Right hindlimb (tissue), 1 donor: Measurements from ENCODE around the gene BROX.
"Not testable (repeated sequence)": the region's sequence is repeated elsewhere in the genome, so short reads cannot be mapped to it uniquely, and the experiment has no call there.

Source experiments
- DNase-seq: peaks from one replicate; pipeline ENCODE4 v3.0.0-alpha.2; 2018

BROX gene

DNA sequence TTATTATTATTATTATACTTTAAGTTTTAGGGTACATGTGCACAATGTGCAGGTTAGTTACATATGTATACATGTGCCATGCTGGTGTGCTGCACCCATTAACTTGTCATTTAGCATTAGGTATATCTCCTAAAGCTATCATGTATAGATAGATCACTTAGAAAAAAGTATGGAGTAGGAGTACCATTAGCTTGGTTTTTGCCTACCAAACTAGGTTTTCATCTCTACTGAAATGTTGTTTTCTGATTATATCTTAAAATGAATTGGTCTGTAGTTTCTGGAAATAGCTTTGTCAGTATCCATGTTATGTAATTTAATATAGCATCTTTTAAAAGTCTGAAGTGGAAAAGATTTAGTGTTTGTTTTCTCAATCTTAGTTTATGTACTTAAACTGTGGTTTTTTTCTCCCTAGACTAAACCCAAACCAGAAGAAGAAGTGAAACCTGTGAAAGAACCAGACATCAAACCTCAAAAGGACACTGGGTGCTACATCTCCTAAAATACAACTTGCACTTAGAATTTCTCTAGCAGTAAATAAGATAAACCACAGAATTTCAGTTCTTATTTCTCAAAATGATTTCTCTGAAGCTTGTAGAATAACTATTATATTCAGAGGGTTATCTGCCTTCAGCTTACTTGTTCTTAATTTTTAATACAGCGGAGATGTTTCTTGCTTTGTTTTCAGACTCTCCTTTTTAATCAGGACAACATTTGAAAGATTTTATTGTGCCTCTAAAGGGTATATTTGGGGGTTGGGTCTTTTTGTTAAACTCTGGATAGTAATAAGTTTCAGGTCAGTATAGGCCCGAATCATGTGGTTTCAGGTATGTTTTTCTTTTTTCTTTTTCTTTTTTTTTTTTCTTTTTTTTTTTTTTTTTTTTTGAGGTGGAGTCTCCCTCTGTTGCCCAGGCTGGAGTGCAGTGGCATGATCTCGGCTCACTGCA is 20.1 kb downstream of the BROX start:
- DNase-seq, result no peak

DNA sequence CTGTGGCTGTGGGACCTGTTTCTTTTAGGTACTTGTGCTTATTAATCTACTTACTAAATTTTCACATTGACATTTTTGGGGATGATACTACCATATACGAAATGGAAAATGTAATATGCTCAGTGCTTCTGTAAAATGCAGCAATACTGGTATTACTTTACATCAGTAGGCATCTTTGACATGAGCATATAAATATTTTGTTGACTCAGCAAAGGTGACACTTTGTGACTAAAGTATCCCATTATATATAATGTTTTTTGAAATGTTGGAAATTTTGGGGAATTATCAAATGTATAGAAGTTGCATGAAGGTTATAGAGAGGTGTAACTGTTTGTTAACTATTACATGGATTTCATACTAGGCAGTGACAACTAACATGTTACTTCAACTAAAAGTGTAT is 22.4 kb downstream of the BROX start:
- no peak for DNase-seq

DNA sequence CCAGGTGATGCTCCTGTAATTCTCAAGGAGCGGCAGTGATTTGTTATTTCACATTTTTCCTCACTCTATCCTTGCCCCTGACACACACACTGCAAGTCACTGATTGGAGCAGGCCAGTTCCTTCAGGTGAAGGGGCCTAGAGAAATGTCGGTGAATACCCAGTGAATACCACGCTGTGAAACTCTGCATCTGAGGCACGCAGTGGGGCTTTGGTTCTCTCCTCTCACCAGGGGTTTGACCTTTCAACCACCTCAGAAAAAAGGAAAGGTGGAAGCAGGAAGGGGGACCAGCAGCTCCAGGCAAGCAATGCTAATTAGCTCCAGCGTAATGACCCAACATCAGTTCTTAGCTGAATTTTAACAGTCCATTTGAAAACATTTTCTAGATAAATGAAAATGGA is 24.1 kb downstream of the BROX start:
- DNase-seq, result no peak

DNA sequence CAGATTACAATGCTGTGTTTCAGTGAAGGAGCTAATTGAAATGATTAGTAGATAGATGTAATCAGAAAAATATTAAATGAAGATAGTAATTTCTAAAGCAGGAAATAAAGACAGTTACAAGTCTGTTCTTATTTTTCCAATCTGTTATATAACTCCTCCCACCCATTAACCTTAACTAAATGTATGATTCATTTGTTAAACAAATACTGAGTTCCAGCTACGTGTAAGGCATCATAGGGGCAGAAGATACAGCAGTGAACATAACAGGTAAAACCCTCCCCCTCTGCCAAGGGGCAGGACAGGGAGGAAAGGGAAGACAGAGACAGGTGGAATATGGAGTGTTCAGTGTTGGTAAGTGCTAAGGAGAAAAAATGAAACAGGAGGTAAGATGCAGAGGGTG is 24.6 kb downstream of the BROX start, which contains the start of gene FAM177B:
TSS of gene FAM177B (plus strand) at position 231 of the 400 bp plus-strand sequence. CDS start 9,344 bp downstream, outside the sequence.
- DNase-seq, result no peak

DNA sequence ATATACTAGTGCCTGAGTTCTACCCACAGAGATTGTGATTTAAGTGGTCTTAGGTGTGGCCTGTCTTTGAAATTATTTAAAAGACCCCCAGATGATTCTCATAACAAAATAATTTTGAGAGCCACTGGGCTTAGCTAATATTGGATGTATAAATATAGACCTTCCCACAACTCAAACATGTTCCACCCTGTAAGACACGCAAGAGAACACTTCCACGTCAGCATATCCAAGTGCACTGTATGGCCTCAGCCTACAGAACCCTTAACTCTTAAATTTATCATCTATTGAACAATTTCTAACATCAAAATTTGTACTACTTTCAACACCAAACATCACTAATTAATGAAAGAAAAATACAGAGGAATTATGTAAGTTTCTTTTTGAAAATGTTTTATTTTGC is 27.1 kb downstream of the BROX start:
- no peak for DNase-seq

DNA sequence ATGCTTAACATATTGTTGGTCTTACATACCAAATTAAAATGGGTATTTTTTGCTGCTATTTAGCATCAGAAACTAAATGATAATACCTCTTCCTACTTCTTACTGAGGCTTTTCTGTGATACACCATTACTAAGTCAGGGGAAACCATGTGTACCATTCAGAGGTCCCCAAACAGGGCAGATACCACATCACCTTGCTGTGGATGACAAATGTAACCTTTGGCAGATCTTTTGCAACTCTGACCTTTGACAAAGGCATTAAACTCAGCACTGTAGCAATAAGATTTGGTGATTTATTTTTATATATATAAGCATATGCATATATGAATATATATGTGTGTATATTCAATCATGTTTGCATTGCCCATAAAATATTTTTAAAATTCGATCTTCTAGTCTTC is 27.6 kb downstream of the BROX start:
- DNase-seq, result no peak

DNA sequence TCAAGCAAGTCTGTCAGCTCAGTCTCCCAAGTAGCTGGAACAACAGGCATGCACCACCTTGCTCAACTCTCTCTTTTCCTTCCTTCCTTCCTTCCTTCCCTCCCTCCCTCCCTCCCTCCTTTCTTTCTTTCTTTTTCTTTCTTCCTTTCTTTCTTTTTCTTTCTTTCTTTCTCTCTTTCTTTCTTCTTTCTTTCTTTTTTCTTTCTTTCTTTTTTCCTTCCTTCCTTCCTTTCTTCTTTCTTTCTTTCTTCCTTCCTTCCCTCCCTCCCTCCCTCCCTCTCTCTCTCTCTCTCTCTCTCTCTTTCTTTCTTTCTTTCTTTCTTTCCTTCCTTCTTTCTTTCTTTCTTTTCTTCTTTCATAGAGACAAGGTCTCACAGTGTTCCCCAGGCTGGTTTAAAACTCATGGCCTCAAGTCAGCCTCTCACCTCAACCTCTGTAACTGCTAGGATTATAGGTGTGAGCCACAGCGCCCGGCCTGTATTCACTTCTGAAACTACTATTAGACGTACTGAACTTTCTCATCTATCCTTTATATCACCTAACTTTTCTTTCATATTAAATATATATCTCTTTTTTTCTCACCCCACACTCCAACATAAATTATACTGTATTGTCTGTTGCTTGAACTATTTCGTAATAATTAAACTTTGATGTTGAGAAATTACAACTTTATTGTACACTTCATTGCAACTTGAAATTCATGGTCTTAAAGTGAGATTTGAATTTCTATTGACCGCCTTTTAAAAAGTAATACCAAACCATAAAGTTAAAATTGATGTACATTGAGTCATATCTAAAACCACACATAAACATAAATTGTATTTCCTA is 29.5 kb downstream of the BROX start:
- DNase-seq, result not testable (repeated sequence)

DNA sequence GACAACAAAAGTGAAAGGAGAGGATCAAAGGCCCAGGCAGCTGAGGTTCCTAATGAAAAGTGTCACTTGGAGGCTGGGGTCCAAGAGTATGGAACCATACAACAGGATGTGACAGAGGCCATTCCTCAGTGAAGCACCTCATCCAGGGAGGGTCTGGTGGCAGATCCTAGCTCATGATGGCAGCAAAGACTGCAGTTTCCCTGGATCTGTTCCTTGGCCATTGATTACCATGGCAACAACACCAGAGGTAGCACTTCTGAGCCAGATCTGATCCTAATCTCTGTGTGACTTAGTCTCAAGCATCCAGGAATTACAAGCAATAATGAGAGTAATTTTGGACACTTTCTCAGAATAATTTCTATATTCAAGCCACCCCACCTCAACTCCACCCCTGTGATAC is 37.6 kb downstream of the BROX start:
- no peak for DNase-seq

DNA sequence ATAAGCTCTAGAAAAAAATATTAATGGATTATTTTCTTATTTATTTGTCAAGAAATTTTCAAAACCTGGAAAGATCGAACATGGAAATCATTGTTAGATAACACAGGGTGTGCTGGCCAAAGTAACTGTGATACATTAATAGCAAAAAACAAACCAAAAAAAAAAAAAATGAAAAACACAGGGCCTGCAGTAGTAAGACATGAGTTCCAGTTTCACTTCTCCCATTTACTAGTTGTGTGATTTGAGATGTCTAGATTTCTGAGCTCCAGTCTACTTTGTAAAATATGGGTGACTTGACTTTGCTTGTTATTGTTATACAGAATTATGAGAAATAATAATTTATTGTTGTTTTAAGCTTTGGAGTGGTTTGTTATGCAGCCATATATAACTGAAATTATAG is 38.3 kb downstream of the BROX start:
- no peak for DNase-seq

DNA sequence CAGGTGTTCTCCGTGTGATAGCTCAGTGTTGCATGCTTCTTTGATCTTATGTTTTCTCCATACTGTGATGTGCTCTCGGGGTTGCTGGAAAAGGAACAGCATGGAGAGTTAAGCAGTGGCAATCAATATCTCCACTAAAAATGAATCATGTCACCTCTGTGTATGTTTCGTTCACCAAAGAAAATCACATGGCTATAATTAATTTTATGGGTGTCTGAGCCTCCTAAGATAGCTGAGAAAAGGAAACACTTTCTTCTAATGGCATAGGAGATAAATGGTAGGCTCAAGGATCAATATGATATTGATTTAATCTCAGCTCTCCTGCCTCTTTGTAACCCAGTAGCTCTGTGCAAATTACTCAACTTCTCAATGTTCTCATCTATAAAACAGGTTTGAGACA is 38.9 kb downstream of the BROX start:
- DNase-seq, result no peak

DNA sequence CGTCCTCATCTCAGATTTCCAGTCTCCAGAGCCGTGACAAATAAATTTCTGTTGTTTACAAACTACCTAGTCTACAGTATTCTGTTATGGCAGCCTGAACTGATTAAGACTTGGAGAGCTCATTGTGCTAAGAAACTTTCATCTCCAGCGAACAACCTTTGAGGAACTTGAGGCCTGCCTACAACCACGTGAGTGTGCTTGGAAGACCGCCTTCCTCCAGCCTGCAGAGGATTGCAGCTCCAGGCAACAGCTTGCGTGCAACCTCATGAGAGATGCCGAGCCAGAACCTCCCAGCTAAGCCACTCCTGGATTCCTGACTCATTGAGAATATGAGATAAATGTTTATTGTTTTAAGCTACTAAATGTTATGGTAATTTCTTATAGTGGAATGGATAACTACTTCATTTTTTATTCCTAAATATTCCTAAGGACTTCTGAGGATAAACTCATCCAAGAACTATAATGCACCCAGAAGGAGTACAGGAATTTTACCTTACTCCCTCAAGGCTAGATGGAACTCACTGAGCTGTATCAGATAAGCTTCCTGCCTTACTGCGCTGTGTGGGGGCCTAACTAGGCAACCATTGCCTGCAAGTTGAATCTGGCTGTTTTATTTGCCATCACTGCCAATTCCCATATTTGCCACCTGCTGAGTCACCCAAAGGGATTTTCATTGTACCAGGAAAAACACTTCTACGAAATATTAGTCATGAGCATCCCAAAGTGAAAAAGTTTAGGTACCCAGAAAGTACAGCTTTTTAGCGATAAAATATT is 42.2 kb downstream of the BROX start:
- peak; percentile 72 for DNase-seq

DNA sequence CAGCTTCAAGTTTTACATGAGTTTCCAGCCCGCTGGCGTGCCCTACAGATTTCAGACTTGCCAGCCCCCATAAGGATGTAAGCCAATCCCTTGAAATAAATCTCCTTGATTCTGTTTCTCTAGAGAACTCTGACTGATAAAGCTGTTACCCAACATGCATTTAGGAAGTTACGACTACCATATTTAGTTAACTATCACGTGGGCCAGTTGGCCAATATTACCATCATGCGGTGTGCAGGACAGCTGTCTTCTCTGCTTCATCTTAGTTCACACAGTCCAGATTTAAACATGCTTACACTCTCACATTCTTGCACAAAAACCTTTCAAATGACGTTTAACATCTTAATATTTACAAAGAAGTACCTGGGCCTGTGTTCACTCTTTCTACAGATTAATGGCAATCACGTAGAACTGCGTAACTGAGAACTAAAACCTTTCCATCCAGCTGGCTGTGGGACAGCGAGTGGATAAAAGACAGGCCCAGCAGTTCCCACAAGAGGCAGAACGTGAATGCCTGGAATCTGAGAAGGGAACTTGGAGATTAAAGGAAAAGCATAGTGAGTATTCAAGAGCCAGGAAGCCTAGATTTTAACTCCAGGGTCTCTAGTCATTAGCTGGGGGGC is 45.4 kb downstream of the BROX start:
- DNase-seq, result peak; percentile 56

DNA sequence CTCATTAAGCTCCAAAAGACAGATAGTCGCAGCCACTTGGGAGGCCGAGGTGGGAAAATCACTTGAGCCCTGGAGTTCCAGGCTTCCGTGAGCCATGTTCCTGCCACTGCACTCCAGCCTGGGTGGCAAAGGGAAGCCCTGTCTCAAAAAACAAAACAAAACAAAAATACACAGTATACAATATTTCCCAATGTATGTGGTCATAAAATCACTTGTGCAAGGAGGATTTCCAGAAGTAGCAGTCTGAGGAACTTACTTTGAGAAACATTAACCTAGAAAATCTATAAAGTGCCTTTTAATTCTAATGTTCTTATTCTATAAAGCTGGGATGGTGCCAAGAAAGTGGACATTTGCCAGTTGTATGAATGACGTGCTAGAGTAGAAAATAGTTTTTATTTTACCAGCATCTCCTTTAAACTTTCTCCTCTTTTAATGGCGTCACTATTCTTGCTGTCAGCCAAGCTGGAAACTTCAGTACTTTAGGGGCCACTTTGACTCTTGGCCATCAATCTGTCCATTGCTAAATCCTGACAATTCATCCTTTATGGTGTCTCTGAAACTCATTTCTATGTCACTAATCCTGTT is 47.2 kb downstream of the BROX start:
- no peak for DNase-seq

DNA sequence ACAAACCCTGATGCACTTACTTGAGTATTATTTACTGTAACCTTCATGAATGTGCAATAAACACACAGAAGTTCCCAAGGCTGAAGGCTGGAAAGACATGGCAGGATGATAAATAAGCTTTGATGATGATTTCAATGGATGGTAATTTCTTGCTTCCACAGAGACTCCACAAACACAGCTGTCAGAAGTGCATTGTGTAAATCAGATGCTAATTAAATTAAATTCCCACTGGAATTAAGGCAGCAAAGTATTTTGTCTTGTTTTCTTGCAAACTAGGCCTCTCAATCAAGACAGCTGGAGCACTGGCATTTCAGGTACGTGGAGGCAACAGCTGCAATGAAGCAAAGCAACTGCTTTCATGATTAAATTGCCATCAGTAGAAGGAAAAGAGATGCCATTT is 48.7 kb downstream of the BROX start:
- no peak for DNase-seq

DNA sequence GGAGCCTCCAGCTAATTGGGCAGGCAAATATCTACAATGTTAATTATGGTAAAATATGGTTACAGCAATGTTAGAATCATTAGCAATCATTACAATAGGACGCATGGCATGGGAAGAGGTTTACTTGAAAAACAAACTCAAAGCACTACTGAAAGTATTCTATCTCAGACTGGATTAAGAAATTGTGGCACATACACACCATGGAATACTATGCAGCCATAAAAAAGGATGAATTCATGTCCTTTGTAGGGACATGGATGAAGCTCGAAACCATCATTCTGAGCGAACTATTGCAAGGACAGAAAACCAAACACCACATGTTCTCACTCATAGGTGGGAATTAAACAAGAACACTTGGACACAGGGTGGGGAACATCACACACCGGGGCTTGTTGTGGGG is 49.8 kb downstream of the BROX start:
- DNase-seq, result not testable (repeated sequence)

DNA sequence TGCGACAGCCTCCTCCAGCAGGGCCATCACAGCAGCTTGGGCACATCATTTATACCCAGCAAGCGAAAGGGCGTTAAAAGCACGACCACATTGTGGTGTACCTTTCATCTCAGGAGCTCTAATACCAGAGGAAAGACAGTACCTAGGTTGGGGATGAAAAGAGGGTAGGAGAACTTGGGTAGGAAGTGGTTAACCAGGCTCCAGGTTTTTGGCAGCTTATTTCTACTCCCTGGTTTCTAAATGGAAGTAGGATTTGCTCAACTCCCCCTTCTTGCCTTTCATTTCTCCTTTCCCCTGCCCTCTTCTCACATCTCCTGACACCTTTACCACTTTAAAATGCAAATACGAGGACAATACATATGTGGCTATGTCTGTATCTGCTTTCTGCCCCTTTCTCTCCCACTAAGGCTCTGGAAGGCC is 54.8 kb downstream of the BROX start:
- DNase-seq, result no peak

DNA sequence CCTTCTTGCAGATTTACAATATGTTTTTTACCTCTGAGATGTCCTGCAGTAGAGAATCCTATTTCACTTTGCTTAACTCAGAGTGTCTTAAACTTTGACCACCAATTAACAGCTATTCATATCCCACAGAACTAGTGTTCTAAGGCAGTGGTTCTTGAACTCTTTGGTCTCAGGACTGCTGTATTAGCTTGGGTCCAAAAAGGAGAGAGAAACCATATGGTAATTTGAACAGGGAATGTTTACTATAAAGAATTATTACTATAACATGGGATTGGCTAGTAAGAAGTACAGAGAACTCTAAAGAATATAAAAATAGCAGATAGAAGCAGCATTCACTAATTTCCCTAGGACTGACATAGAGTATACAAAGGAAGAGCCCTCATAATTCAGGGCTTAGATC is 56.2 kb downstream of the BROX start:
- DNase-seq, result no peak

DNA sequence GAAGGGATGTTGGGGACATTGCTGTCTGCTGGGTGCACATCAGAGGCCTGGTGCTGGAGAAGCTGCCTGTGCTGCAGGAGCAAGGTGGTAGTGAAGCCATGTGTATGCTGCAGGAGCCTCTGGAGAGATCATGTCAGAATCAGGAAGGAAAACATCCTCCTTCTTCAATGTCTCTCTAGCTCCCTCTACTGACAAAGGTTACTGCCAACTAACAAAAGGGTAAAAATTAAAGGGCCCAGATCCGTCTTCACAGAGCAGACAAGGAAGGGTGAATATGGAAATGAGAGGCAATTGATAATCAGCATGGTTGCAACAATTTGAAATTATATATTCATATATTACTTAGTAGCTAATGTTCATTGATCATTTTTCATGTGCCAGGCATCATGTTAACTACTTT is 56.8 kb downstream of the BROX start:
- no peak for DNase-seq

DNA sequence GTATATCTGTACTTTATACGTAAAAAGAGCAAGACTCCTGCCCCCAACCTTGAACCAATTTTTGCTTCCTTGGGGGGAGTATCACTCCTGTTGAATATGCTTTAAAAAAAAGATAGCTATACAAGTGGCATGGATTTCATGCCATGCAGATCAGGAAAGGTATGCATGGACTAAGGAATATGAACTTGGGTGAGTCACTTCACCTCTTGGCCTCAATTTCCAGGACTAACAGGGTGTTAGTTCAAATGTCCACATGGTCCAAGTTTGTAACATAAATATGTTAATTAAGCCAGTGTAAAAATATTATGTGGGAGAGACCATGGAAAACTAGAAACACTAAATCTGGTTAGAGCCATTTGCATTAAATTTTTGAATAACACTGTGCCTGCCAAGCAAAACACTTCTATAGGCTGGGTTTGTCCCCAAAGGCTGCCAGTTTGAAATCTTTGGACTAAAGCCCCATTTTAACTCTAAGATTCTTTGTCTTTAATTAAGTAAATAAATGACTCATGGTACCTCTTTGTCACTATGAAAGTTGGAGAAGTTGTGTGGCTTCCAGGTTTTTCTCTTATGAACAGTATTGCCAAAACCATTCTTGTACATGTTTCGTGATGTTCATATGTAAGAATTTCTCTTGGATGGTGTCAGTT is 57.7 kb downstream of the BROX start:
- no peak for DNase-seq

DNA sequence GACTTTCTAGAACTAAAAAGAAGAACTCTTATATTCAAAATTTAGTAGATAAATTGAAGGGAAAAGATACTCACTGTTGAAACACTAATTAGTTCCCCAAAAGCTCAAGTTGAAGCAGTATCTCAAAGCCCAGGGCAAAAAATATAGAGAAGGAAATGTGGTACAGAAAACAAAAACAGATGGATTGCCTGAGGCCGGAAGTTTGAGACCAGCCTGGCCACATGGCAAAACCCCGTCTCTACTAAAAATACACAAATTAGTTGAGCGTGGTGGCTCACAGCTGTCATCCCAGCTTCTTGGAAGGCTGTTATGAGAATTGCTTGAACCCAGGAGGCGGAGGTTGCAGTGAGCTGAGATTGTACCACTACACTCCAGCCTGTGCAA is 60.6 kb downstream of the BROX start:
- DNase-seq, result no peak

DNA sequence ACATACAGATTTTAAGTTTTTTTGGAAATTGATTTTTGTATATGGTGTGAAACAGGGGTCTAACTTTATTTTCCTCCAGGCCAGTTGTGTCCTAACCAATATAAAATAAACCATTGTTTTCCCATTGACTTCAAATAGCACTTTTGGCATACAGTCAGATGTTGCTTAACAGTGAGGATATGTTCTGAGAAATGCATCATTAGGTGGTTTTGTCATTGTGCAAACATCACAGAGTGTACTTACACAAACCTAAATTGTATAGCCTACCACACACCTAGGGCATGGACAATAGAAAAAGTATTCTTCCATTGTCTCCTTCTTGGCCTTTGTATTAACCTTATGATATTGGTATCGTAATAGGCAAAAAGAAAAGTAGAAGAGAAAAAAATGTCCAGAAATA is 65.1 kb downstream of the BROX start:
- DNase-seq, result no peak

DNA sequence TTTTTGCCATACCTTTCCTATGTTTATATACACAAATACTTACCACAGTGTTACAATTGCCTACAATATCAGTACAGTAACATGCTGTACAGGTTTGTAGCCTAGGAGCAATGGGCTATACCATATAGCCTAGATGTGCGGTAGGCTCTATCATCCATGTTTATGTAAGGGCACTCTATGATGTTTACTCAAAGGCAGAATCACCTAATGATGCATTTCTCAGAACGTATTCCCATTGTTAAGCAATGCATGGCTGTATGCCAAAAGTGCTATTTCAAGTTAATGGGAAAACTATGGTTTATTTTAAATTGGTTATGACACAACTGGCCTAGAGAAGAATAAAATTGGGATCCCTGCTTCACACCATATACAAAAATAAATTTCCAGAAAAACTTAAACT is 65.6 kb downstream of the BROX start:
- no peak for DNase-seq
